HPDE6-E6E7 (cell line): ENCODE measurements around the gene PLXDC2.
"Not testable (repeated sequence)": the region's sequence is repeated elsewhere in the genome, so short reads cannot be mapped to it uniquely, and the experiment has no call there.

Experiments
- DNase-seq: peaks from one replicate; pipeline ENCODE4 v3.0.0; 2011; ENCODE audit warnings: missing footprints; ENCODE audit errors: extremely low spot score

Gene PLXDC2

GRCh38 chr10:19816411-19817230 lies at the start of gene PLXDC2:
TSS of gene PLXDC2 (plus strand) at chr10:19816432.
- no peak for DNase-seq

- no peak for DNase-seq
These were observed 48.4 kb upstream of the PLXDC2 start for GRCh38 chr10:19767876-19768275.

- DNase-seq = not testable (repeated sequence)
These were observed 46.4 kb upstream of the PLXDC2 start for GRCh38 chr10:19769826-19770225.

- no peak for DNase-seq
These were observed 43.3 kb upstream of the PLXDC2 start for GRCh38 chr10:19772972-19773371.

DNA sequence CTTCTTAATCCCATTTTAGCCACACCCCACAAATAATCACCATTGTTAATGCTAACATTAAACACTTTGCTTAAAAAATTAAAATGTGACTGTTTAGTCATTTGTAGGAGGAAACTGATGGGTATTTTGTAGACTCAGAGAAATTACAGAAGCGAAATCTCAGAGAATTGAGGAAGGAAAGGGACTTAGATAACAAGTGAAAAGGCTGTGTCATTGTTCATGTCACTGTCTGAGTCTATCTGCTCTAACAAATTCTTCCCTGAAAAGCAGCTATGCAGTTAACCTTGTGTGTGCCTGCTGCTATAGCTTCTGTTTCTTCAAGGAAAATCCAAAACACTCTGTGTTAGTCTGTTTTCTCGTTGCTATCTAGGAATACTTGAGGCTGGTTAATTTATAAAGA lies 40.9 kb upstream of the PLXDC2 start:
- no peak for DNase-seq

DNA sequence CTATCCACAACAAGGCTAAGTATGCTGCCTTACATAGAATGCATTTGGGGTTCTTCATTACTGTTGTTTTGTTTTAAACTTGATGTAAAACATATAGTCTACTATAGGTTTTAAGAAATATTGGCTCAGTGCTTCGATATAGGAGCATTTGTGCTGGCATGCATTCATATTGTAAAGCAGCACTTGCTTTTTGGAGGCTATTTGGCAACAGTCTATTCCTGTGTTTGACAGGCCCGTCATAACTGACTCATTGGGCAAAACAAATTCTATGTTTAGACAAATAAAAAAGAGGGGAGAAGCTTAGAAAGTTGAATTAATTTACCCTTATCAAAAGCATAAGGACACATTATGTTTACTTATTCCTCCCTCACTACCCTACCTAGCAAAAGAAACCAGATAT lies 38.4 kb upstream of the PLXDC2 start:
- no peak for DNase-seq

DNA sequence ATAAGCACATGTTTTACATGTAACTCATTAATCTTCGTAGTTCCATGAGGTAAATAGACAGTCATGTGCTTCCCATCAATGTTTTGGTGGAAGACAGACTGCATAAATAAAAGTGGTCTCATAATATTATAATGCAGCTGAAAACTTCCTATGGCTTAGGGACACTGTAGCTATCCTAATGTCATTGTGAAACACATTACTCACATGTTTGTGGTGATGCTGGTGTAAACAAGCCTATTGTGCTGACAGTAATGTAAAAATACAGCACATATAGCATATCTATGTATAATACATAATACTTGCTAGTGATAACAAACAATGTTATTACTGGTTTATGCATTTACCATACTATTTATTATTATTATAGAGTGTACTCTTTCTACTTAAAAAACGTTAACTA lies 37.2 kb upstream of the PLXDC2 start:
- no peak for DNase-seq

DNA sequence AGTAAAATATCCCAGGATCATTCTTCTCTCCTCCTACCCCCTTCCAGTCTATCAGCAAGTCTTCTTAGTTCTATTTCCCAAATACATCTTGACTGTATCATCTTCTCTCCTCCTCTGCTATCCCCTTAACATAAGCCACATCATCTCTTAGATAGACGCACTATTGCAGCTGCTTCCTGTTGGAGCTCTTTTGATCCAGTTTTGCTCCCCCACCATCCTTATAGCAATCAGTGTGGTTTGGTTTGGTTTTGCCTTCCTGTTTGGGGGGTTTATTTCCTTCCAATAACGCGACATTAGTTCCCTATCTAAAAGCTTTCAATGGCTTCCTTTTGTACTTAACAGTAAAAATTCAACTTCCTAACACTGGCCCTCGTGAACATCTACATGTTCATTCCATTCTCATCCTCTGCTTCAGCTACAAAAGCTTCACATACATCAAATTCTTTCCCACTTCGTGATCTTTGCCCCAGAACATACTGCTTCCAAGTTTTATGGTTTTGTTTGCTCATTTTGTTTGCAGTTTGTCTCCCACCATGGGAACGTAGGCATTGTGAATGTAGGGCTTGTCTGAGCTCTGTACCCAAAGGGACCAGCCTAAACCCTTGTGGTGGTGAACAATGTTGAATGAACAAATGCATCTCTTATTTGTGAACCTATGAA lies 33.7 kb upstream of the PLXDC2 start:
- DNase-seq = no peak

- DNase-seq = no peak
These were observed 32.5 kb upstream of the PLXDC2 start for GRCh38 chr10:19783721-19784120.

DNA sequence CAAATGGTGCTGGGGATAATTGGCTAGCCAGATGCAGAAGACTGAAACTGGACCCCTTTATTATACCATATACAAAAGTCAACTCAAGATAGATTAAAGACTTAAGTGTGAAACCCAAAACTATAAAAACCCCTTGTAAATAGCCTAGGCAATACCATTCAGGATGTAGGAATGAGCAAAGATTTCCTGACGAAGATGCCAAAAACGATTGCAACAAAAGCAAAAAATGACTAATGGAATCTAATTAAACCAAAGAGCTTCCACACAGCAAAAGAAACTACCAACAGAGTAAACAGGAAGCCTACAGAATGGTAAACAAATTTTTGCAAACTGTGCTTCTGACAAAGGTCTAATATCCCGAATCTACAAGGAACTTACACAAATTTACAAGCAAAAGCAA lies 30.9 kb upstream of the PLXDC2 start:
- no peak for DNase-seq

DNA sequence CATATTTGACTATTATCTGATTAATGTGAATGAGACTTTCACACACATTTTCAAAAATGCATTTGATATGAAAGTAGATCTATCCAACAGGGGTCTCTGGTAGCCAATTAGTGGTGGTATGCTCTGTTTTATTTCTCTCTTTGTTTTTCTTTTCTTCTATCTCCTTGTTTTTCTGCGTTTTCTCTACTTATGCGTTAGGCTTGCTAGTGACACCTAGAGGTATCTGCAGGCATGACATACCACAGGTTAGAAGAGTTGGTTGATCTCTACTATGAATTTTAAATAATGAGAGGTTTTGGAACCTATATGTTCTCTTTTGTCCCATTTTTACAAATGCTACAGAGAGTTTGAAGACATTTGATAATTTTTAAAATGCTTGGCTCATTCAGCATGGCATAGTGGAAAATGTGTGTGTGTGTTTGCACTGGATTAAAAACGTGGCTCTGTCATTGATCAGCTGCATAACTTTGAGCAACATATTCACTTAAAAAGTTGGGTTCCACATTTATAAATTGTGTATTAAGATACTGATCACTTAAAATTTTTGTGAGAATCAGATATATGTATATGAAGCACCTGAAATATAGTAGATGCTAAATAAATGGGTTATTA lies 28.1 kb upstream of the PLXDC2 start:
- DNase-seq = no peak

DNA sequence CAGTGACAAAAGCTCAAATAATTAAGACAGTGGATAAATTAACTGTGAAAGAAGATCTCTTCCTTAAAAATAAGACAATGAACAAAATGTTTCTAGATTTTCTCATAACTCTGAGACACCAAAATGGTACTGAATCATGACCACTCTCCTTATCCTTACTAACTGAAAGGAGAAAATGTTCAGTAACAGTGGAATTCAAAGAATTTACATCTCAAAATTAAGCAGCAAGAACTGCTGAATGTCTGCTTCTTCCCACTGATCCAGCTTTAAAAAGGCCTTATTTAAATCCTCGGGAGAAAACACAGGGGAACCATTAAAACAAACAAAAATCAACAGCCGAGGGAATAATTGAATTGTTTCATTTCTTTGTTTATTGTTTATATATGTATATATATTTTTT lies 27.3 kb upstream of the PLXDC2 start:
- DNase-seq = no peak

DNA sequence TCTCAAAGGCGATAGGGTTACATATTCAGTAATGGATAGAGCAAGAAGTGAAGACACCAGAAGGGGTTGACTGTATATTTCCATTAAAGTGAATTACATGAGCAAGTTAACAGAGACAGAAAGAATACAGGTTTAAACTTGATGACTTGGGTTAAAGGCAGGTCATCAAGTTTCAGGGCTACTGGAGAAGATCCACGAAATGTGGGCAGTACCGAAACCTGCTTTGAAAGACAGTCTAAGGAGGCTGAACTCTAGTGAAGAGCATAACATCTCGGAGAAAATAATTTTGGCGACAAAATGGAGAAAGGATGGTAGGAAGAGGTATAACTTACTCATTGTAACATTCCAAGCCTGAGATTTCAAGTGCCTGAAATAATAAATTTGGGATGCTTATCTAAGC lies 26.6 kb upstream of the PLXDC2 start:
- no peak for DNase-seq

GRCh38 chr10:19791032-19791431 lies 25.2 kb upstream of the PLXDC2 start:
- DNase-seq = no peak

DNA sequence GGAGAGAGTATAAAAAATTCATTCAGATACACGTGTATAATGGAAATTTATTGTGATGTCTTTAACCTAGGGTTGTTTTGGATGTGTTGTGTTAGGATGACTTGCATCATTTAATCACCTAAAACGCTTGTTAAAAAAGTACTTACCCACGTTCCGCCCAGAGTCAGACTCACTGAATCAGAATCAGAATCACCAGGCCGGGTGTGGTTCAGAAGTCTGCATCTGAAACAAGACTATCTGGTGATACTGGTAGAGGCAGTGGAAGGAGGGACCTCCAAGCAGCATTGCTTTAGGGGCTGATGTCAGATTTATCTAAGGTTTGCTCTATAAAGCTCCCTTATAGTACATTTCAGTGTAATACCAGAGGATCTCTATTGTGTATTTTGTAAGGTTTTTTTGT lies 20.5 kb upstream of the PLXDC2 start:
- DNase-seq = no peak

DNA sequence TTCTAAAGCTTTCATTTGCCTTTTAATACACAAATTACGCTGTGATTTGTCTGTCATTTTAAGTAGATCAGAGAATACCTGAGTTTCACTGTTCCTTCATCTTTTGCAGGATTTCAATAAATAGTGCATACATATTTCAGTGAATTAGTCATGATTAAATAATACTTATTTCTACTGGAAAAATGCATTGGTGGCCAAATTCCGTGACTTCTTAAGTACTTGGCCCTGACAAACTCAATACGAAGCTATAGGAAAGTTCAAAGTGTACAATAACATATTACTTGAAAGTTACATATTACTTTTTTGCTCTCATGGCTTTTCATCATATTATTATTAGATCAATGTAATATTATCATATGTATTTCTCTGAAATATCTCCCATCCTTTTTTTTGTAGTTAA lies 16.1 kb upstream of the PLXDC2 start:
- DNase-seq = no peak

- DNase-seq = no peak
These were observed 14.9 kb upstream of the PLXDC2 start for GRCh38 chr10:19801369-19801768.

DNA sequence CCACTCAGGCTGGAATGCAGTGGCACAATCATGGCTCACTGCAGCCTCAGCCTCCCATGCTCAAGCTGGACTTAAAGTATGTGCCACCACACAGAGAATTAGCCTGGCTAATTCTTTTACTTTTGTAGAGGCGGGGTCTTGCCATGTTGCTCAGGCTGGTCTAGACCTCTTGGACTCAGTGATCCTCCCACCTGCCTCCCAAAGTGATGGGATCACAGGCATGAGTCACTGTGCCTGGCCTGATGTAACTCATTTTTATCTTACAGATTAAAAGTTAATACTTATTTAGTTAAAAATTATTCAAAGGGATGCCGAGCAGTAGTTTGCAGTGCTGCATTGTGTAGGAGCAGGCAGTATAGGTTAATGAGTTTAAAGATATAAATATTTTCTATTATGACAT lies 12.6 kb upstream of the PLXDC2 start:
- no peak for DNase-seq

- no peak for DNase-seq
These were observed 6.8 kb upstream of the PLXDC2 start for GRCh38 chr10:19809481-19809880.

DNA sequence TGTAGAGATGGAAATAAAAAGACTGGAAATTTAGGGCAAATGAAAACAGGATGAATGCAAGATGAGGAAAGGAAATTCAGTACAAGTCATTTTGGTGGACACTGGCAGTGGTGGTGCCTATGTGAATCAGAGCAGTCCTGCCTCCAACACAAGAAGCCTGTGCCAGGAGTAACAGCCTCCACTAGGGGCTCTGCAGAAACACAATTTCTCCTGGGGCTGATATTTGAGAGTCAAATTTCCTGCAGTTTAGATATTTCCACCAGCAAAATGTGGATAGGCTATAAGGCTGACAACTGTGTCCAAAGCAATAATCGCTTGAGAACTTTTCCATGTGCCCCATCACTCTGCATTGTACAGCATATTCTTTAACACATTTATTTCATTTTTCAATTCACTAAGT lies 4.7 kb upstream of the PLXDC2 start:
- no peak for DNase-seq

GRCh38 chr10:19812976-19813375 lies 3.3 kb upstream of the PLXDC2 start:
- DNase-seq = no peak

GRCh38 chr10:19815036-19815730 lies 1.0 kb upstream of the PLXDC2 start:
- no peak for DNase-seq
